NCI-H187 treated with DMSO at 0.1 percent for 48 hours (cell line): Measurements from ENCODE around the gene PRDX2.
"Not testable (repeated sequence)": the region's sequence is repeated elsewhere in the genome, so short reads cannot be mapped to it uniquely, and the experiment has no call there.

Experiments
- DNase-seq: peaks from one replicate; lab custom pipeline; 2025; lab: John Stamatoyannopoulos, UW

The PRDX2 gene

DNA sequence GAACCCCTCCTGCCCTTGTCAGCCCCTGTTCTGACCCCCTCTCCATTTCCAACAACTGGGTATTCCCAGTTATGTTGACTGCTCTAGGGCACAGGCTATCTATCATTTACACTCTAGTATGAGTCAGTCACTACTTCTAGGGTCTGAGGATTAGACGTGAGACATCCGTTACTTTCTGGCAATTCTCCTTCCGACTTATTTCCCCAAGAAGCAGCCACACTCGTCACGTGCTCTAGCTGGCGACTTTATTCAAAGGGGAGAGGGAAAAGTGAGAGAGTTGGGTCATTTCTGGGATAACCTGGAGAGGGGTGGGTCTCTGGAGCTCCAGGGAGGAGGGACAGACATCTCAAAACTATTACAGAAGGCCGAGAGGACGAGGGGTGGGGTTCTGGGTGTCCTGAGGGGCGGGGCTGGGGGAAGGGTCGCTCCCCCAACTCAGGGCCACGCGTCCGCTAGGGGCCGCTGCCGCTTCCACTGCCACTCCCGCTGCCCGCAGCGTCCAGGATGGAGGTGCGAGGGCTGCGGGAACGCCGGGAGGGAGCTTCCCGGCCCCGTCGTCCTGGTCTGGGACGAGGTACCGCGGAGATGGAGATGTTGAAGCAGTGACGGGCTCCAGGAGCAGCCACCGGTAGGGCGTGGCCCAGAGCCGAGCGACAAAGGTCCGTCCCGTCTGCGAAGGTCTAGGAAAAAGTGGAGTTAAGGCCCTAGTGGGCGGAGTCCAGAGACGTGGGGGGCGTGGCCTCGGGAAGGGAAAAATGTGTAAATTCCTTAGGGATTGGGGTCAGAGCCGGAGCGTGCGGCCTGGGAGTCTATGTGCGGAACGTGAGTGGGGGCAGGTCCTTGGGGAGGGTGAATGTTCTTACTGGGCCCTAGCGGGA, 23.9 kb upstream of the PRDX2 start:
- no peak for DNase-seq

DNA sequence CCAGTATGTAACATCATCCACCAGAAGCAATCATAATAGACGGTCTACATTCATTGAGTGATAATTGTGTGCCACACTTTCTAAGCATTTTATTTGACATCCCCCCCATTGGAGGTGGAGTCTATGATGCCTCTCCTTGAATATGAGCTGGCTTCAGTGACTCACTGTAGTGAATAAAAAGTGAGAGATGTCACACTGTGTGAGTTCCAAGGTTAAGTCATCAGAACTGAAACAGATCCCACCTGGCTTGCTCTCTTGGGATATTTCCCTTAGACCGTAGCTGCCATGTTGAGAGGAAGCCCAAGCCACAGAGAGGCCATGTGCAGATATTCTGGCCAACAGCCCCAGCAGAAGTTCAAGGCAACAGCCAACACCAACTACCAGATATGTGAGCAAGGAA, 20.2 kb upstream of the PRDX2 start:
- DNase-seq: no peak

DNA sequence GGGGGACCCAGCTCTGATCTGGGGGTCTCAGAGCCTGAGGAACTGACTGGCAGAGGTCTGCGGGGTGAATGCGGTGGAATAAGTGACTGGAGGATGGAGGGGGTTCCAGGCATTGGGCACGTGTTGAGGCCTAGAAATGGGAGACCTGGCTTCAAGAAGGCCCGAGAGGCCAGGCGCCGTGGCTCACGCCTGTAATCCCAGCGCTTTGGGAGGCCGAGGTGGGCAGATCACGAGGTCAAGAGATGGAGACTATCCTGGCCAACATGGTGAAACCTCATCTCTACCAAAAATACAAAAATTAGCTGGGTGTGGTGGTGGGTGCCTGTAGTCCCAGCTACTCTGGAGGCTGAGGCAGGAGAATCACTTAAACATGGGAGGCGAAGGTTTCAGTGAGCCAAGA, 16.2 kb upstream of the PRDX2 start:
- not testable (repeated sequence) for DNase-seq

DNA sequence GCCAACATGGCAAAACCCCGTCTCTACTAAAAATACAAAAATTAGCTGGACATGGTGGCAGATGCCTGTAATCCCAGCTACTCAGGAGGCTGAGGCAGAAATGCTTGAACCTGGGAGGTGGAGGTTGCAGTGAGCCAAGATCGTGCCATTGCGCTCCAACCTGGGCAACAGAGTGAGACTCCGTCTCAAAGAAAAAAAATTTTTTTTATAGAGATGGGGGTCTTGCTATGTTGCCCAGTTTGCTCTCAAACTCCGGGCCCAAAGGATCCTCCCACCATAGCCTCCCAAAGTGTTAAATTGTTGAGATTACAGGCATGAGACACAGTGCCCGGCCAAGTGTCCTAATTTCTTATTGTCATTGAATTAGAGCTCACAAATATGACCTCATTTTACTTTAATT, 15.6 kb upstream of the PRDX2 start:
- not testable (repeated sequence) for DNase-seq

DNA sequence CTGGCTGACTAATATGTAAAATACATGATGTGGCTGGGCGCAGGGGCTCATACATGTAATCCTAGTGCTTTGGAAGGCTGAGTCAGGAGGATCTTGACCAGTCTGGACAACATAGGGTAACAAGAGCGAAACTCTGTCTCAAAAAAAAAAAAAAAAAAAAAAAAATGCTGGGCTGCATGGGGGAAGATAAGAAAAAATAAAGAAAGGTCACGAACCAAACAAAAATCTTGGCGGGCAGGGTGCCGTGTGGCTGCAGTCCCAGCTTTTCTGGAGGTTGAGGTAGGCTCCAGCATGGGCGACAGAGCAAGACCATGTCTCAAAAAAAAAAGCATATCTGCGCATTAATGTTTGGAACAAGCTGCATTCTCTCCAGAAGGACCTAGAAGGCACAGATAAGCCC, 13.5 kb upstream of the PRDX2 start:
- DNase-seq: no peak

DNA sequence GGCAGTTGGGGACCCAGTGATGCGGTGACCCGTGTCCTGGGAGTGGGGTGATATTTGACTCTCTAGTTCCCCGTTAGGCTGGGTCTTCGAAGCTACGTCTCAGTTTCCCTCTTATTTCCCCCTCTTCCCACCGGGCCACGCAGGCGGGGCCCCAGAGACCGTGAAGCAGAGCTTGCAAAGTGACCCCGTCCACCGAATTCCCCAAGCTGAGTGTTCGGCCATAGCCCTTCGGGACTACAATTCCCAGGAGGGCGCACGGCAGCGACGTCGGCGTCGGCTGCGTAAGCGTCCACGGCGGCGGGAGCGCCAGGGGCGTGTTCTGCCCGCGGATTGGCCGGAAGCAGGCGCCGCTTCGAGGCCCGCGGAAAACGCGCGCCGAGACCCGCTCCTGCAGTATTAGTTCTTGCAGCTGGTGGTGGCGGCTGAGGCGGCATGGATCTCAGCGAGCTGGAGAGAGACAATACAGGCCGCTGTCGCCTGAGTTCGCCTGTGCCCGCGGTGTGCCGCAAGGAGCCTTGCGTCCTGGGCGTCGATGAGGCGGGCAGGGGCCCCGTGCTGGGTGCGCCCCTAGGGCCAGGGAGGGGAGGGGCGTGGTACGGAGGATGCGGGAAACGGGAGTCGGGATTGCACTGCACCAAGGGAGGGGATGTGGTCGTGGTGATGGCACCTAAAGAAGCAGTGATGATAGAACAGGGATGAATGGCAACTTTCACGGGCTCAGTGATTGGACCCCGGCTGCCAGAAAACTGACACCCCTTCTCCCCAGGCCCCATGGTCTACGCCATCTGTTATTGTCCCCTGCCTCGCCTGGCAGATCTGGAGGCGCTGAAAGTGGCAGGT, 4.9 kb upstream of the PRDX2 start, which contains the start of gene RNASEH2A:
Gene RNASEH2A (plus strand): TSS at position 343 of the 840 bp plus-strand sequence. CDS start 90 bp downstream, at position 433.
- no peak for DNase-seq

DNA sequence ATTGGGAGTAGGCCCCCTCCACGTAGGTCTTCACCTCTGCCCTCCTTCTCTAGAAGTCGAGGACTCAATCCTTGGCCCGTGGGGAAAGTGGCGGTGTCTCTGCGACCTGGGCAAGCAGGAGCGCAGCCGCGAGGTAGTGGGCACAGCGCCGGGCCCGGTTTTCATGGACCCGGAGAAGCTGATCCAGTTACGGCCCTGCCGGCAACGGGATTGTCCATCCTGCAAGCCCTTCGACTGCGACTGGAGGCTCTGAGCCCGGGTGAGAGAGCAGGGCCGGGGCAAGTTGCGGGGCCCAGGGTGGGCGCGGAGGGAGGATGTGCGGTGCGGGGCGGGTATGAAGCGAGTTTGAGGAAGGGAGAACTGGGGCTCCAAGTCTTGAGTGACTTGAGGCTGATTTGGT, 2.5 kb upstream of the PRDX2 start:
- no peak for DNase-seq

DNA sequence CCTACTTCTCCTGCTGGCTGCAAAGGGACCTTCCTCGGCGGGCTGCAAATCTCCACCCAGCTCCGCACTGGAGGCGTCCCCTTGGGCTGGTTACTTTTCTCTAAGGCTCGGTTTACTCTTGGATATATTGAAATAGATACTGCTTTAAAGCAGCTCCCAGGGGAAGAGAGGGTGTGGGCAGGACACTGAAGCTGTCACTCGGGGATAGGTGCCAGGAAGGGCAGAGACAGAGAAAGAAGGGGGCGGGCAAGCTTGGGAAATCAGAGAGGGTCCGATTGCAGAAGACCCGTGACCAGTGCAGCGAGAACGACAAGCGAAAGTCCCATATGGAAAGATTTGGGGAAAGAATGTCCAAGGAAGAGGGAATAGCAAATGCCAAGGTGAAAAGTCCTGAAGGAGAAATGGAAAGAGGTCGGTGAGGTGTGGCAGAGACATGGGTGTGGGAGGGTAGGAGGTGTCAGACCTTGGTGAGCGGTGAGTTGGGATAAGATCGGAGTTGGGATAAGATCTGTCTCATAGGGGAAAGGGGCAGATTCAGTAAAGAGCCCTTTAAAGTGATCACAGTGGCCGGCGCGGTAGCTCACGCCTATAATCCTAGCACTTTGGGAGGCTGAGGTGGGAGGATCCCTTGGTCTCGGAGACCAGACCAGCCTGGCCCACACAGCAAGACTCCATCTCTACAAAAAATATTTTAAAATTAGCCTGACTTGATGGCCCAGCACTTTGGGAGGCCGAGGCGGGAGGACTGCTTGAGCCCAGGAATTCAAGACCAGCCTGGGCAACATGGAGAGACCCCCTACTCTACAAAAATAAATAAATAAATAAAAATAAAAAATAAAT, 887 bp upstream of the PRDX2 start:
- DNase-seq: no peak

DNA sequence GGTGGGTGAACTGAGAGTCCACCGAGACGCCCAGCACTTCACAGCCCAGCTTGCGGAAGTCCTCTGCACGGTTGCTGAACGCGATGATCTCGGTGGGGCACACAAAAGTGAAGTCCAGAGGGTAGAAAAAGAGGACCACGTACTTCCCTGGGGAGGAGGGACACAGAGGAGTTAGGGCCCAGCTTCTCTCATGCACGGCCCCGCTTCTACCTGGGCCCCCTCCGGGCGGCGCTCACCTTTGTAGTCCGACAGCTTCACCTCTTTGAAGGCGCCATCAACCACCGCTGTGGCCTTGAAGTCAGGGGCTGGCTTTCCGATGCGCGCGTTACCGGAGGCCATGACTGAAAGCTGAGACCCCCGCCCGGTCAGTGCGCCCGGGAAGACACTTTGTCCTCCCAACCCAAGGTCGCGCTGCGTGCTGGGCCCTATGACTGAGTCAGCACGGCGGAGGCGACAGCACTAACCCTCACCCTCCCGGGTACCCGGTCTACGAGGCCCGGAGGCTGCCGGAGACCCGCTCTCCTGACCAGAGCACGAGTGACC, 606 bp downstream of the PRDX2 start:
- no peak for DNase-seq

DNA sequence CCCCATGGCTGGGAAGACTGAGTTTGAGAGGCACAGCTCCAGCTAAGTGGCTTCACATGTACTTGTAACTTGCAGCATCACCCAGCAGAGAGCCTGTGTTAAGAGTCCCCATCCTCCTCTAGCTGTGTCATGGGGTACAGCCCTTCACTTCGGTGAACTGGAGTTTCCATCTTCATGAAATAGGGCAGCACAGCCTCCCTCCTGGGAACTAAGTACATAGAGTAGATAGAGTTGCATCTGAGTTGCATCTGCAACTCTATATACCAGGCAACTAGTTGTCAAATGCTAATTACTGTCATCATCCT, 1.2 kb downstream of the PRDX2 start:
- no peak for DNase-seq

DNA sequence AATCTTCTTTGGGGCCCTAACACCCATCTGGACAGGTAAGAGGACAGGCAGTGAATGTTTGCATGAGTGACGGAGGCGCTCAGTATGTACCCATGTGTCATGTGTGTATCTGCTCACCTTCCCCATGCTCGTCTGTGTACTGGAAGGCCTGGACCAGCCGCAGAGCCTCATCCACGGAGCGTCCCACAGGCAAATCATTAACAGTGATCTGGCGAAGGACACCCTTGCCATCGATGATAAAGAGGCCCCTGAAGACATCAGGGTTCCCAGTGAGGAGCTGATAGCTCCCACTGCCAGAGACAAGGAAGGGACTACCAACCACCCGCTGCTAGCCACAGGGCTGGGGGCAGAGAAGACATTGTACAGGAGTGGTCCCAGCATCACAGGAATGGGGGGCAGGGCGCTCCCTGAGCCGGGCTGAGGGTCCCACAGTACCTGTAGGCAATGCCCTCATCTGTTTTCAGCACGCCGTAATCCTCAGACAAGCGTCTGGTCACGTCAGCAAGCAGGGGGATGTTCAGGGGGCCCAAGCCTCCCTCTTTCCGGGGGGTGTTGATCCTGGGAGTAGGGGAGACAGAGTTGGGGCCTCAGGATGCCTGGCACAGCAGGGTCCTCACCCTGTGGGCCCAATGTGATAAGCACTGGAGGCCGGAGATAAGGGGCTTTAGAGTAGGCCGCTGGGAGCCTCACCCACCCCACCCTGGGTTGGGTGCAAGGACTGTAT, 1.7 kb downstream of the PRDX2 start:
- DNase-seq: no peak

DNA sequence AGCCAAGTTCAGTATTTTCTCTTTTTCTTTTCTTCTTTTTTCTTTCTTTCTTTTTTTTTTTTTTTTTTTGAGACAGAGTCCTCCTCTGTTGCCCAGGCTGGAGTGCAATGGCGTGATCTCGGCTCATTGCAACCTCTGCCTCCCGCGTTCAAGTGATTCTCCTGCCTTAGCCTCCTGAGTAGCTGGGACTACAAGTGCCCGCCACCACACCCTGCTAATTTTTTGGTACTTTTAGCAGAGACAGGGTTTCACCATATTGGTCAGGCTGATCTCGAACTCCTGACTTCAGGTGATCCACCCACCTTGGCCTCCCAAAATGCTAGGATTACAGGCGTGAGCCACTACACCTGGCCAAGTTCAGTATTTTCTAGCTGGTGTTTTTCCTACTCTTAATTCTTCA, 4.0 kb downstream of the PRDX2 start:
- DNase-seq: not testable (repeated sequence)

DNA sequence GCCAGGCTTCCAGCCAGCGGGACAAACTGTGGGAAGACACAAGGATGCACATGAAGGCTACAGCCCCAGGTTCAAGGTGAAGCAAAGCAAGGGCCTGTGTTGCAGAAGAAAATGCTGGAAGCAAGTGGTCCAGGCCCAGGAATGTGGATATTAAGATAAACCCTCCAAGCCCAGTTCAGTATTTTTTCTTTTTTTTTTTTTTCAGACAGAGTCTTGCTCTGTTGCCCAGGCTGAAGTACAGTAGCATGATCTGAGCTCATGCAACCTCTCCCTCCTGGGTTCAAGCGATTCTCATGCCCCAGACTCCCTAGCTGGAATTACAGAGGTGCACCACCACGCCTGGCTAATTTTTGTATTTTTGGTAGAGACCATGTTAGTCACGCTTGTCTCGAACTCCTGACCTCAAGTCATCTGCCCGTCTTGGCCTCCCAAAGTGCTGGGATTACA, 4.4 kb downstream of the PRDX2 start:
- DNase-seq: no peak

DNA sequence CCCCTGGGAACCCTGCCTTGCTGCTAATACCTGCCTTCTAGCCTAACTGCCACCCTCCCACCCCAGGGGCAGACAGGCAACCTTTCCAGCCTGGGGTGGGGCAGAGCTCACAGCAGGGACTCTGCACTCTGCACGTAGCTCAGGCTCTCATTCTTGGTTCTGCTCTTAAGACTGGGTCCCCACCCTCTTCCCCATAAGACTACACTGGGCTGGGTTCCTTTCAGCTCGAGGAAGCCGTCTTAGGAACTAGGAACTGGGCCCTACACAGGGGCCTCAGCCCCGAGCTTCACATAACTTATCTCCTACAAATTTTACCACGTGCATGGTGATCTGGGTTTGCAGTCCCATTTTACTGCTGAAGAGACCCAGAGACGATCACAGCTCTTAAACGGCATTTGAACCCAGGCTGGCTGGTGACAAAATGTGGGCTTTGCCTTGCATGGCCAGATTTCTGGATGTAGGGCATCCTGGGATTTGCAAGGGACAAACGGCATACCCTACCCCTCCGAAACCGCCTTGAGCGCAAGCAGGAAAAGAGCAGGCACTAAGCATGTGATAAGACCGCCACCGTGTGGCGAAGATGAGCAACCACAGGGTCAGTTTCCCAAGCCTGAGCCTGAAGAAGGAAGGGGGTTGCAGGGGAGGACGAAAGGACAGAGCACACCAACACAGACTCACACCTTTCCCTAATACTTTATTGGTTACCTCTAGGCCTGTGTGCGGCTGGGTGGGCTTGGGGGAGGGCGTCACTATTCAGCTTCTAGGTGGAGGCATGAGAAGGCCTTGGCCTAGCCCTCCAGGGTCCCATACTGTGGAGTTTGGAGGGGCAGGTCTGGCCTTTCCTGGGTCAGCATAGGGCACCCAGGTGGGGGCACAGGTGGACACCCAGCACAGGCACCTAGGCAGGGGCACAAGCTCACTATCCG, 5.2 kb downstream of the PRDX2 start:
- DNase-seq: no peak

DNA sequence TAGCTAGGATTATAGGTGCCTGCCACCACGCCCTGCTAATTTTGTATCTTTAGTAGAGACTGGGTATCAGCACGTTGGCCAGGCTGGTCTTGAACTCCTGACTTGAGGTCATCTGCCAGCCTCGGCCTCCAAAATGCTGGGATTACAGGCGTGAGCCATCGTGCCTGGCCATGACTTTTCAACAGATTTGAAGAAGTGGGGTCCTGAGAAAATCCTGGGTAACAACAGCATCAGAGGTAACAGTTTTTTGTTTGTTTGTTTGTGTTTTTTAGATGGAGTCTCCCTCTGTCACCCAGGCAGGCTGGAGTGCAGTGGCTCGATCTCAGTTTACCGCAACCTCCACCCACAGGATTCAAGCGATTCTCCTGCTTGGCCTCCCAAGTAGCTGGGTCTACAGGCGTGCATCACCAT, 6.6 kb downstream of the PRDX2 start:
- no peak for DNase-seq

DNA sequence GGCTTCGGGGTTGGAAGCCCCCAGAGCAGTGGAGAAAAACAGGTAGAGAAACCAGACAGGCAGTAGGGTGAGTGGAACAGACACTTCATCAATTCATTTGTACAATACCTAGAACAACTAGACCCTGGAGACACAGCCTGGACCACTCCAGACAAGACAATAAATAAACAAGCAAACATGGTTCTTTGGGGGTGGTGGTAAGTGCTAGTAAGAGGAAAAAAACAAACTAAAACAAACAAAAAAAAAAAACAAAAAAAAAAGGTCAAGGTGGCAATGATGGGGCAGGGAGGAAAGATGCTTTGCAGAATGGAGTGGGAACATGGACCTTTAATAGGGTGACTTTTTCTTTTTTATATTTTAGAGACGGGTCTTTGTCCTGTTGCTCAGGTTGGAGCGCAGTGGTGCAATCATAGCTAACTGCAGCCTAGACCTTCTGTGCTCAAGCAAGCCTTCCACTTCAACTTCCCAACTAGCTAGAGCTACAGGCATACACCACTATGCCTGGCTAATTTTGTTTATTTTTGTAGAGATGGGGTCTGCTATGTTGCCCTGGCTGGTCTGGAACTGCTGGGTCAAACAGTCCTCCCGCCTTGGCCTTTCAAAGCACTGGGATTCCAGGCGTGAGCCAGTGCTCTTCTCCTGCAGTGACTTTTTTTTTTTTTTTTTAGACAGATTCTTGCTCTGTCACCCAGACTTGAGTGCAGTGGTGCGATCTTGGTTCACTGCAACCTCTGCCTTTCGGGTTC, 7.2 kb downstream of the PRDX2 start:
- no peak for DNase-seq

DNA sequence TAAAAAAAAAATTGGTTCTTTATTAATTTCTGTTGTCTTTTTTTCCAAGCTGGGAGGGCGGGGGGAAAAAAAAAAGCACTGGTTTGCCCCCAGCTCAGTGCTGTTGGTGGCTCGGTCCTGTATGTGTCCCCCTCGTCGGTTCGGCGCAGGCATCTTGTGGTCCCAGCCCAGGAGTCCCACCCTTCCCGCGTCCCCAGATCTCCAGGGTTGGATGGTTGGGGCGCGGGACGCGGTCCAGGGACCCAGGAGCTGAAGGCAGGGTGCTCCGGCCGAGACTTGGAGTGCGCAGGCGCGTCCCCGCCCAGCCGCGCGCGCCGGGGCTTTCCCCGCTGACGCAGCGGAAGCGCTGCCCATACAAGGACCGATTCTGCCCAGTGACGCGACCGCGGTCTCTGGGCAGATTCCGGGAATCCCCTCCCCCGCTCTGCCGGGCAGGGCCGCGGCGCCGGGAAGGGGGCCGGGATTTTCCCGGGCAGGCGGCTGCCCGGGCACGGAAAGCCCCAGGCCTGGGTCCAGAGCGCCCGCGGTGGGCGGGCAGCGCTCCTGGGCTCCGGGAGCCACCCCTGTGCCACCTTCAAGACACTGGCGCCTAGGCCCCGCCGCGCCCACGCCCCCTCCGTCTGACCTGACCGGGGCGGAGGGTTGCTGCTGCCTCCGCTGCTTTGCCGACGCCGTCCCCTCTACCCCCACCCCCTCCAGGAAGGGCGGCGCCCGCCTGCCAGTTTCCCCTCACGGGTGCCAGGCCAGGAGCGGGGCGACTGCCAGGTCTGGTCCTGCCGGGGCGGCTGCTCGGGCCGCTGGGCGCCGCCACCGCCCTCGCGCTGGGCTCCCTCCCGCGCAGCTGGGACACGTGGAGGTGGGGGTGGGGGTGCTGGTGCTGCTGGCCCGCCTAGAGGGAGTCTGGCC, 8.1 kb downstream of the PRDX2 start:
- no peak for DNase-seq

DNA sequence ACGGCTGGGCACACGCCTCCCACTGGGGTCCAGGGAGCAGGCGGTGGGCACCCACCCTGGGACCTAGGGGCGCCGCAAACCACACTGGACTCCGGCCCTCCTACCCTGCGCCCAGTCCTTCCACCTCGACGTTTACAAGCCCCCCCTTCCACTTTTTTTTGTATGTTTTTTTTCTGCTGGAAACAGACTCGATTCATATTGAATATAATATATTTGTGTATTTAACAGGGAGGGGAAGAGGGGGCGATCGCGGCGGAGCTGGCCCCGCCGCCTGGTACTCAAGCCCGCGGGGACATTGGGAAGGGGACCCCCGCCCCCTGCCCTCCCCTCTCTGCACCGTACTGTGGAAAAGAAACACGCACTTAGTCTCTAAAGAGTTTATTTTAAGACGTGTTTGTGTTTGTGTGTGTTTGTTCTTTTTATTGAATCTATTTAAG, 8.7 kb downstream of the PRDX2 start:
- DNase-seq: no peak
